ENCODE data around the gene TTC28.

GRCh38 chr22:28597665-28598064 lies 82.0 kb downstream of the TTC28 start:
- no peak for TF ChIP-seq CTCF (IDR thresholded peaks at IDR 0.05; ENCODE audit: insufficient read depth, low read length, poor library complexity, severe bottlenecking)
- no peak for TF ChIP-seq EZH2phosphoT487 (conservative IDR thresholded peaks at IDR 0.05; ENCODE audit: low read length)

Measured in SU-DHL-6 (cell line).